ENCODE measurements around the gene NAT9. TPM values are rescaled to one million over a fixed set of nuclear protein-coding genes. Genes with fewer than 3 reads are reported as not detected.
A peak's percentile ranks its signal among the peaks of the same experiment; 100 is the strongest.

NAT9 gene
- total RNA-seq, 1 donor from 2014 or later: 29.2 TPM

DNA sequence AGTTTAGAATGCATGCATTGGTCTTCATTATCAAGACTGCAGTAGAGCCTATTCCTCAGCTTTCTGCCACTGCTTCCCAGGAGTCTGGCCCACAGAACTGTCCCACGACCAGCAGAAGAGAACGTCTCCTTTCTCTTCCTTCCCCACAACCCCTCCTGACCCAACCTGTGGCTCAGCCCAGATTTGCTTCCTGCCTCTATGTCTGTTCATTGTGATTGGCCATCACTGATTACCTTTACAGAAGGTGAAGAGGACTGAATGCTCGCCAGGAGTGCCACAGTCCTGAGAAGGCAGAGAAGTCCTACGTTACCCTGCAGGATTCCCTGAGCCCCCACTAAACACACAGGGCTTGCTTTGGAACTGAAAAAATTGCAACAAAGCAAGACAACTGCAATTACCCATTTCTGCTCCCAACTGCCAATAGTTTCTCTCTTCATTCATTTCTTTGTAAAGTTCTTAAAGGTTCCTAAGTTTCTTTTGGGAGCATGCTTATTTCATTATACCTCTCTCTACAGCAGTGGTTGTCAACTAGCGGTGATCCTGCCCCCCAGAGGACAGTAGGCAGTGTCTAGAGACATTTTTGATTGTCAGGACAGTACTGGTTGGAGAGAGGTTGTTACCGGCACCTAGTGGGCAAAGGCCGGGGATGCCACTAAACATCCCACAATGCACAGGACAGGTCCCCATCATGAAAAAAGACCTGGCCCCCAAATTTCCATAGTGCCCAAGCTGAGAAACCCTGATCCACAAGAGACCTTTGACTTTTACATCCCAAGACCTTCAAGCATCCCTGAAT, 4.5 kb upstream of the NAT9 start:
- DNase-seq (ENCODE audit: low read depth): peak; percentile 43

DNA sequence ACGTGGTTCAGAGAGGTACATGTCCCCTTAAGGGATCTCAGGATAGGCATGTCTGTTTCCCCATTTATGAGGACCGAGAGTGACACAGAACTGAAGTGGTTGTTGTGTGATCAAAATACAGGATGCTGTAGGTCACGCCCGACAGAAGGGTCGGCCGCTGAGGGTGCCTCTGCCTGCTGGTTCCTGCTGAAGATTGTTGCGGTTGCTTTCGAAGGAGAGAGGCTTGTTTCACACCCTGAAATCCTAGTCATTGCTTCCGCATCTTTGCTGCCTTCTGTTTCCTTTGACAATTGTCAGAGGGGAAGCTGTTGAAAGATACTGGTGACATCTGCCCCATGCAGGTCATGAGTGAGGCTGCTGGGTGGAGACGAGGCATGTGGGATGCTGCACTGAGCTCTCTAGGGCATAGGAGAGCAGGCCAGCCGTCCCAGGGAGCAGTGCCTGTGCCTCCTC, 3.8 kb upstream of the NAT9 start:
- no peak for DNase-seq (ENCODE audit: low read depth)

DNA sequence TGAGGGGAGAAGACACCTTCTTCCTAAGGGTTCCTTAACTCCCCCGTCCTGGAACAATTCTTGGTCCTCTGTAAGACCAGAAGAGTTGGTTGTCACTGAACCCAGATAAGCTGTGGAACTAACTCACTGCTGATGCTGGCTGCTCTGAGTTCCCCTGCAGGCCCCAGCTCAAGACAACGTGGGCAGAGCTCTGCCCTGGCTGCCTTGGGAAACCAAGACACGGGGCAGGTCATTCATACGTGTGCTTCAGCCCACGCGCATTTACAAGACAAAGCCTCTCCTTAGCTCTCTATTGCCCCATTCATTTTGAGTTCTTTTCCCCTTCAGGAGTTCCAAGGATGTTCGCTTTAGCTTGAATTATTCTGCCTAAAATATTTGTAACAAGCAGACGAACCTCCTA, 3.4 kb upstream of the NAT9 start:
- DNase-seq (ENCODE audit: low read depth): no peak

DNA sequence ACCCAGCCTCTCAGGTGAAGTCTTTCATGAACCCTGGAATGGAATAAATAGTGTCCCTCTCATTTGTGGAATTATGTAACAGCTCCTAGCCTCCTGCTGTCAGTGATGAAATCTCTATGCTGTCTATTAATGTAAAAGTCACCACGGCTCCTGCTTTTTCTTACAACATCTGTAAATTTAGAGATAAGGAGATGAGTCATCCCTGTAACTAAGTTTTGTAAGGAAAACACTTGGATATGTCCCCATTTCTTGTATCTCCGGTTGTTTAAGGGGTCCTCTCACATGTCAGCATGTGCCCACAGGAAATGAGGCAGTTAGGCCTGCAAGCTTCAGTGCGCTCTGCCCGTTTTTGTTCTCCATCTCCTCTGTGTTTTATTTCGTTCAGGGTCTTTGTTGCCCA, 2.8 kb upstream of the NAT9 start:
- no peak for DNase-seq (ENCODE audit: low read depth)

DNA sequence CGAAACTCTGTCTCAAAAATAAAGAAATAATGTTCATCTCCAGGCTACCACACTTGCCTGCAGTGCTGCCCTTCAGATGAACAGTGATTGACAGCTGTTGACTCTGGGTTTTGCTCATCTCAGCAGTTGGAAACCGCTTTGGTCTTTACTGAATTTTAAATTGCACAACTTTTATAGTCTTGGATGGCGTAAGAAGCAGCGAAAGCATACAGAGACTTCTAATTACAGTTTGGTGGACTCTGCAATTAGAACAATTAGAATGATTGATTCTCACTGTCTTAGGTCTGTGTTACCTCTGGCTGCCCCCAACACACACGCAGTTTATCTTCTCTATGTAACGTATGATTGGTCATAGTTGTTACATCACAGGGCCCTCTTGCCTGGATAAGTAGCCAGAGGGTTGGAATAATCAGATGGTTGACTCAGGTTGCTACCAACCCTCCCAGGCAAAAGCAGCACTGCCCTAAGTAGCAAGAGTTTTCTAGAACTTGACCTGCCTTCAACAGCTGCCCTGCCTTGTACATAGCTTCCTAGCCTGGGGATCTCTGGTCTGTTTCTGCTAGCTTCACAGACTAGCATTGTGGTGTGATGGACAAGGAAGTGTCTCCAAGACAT, 1.9 kb upstream of the NAT9 start:
- DNase-seq (ENCODE audit: low read depth): no peak

DNA sequence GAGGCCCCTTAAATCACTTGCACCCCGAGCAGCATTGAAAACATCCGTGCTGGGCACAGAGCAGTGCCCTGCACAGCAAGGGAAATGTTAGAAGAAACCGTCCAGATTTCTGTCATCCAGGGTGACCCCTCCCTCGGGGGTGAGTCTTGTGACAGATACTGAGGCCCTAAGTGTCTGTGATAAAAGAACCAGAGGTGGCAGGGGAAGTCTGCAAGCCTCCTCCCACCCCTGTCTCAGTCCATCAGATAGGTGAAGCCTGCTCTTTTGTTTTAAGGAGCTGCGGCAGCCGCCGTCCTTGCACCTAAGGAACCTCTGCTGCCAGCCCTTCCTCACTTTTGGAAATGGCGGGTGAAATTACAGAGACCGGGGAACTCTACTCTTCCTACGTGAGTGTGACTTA, 845 bp upstream of the NAT9 start:
- no peak for DNase-seq (ENCODE audit: low read depth)

DNA sequence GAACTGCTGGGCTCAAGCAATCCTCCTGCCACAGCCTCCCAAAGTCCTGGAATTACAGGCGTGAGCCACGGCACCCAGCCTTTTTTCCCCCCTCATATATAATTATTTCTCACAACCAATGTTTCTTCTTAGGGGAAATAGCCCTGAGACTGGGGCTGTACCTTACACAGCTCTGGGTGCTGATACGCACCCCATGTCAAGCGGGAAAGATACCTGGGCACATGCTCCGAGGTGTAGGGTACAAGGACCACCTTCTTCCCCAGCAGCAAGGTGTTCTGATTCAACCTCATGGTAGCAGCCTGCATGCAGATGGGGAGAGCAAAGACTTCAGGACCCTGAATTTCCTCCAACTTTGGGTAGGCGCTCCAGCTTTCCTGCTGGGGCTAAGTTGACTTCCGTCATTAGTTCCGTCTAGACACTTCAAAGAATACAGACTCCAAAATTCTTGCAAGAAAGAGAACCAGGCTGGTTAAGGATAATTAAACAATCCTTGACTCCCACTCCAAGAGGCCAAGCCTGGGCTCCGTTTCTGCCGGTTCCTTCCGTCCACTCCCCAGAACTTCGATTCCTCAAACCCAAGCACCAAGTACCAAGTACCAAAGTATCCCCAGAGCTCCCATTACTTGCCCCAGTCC, 619 bp downstream of the NAT9 start:
- no peak for DNase-seq (ENCODE audit: low read depth)

DNA sequence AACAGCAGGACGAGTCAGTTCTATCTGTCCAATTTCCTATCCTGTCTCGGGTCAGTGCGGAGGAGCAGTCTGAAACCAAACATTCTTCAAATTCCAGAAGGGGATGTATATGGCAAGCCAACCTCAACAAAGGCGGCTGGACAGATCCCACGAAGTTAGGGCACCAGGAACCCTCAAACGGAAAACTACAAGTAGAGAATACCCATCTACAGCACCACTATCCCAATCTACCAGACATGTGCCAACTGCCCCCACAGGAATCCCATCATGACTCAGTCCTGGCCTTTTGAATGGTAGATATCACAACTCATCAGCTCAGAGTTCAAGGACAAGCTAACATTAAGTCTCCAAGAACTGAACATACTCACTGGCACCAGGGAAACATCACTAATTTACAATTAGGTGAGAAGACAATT, 2.3 kb downstream of the NAT9 start:
- DNase-seq (ENCODE audit: low read depth): peak; percentile 30

DNA sequence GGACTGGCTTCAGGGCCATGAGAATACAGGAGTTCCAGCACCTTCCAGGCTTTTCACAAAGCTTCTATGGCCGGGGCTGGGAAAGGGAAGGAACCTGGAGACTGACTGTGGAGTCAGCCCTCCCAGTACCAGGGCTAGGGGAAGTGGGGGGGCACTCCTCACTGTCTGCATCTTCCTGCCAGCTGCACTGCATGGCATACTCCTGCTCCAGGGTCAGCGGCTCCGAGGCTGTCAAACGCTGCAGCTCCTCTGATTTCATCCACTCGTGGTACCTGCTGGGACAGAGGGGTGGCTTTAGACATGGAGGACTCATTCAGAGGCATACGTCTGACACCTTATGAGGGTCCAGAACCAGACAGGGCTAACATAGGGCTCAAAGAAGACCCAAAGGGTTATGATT, 2.7 kb downstream of the NAT9 start:
- no peak for DNase-seq (ENCODE audit: low read depth)

DNA sequence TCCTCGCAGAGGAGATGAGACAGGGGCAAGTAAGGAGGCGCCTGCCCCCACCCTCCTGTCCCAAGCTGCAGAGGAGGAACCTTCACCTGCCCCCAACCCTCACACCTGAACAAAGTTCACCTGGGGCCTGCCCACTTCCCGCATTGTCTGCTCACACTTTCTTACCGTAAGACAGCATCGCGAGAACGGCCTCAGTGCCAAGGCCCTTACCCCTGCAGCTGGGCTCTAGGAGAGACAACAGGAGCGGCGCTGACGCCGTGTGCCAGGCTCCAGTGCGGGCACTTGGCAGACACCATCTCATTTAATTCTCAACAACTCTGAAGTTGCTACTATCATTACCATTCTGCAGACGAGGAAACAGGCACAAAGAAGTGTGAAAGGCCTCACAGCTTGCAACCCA, 4.1 kb downstream of the NAT9 start:
- no peak for DNase-seq (ENCODE audit: low read depth)

DNA sequence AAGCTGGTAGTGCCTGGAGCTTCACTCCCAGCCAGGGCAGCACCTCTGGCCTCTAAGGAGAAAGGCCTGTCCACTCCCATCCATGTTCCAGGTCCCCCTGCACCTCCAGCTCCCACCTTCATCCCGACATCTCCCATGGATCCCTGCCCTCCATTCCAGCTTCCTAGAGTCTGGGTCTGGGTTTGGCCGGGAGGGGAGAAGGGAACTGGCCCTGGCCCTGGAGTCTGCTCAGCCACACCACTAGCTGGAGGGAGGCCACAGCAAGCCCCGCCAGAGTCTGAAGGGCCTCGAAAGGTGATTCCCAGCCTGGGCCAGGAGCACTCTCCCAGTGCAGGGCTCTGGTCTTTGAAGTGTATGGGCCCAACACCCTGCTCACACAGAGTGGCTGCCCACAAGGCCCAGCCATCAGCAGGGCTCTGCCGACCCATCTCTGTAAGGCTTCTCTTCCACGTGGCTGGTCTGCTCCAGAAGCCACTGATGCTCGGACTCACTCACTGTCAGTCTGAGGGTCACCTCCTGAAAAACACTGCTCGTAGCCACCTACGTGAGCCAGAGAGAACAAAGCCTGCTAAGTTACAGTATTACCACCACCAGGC, 4.7 kb downstream of the NAT9 start:
- DNase-seq (ENCODE audit: low read depth): no peak

DNA sequence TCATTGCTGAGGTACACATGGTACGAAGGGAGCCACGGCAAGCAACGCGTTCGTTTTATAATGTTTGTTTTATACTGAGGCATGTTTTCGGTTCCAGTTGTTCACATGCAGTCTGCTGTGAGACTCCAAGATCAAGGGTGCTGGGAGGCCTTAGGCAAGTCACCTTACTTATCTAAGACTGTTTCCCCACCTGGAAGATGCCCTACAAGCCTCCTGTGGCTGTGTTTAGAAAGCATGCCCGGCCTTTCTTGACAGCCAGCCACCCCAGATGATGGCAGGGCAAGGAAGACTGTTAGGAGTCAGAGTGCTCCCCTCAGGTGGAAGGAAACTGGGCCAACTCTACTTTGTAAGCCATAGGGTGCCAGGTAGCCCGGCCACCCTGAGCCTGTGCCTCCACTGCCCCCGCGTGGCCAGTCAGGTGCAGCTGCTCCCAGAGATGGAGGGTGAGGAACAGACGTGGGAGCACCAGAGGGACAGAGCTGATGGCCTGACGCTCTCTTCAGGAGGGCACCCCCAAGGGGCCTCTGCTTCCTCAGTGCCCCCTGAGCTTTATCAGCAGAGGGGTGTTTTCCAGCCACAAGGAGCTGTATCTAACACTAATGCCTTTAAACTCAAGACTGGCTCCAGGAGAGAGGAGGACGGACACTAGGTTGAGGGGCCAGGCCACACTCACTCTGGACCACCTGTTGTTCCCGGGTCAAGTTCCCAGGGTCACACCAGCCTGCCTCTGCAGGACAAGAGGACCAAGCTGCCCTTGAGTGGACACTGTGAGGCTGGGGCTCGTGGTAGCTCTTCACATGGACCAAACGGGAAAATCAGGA, 5.4 kb downstream of the NAT9 start:
- DNase-seq (ENCODE audit: low read depth): peak; percentile 44

DNA sequence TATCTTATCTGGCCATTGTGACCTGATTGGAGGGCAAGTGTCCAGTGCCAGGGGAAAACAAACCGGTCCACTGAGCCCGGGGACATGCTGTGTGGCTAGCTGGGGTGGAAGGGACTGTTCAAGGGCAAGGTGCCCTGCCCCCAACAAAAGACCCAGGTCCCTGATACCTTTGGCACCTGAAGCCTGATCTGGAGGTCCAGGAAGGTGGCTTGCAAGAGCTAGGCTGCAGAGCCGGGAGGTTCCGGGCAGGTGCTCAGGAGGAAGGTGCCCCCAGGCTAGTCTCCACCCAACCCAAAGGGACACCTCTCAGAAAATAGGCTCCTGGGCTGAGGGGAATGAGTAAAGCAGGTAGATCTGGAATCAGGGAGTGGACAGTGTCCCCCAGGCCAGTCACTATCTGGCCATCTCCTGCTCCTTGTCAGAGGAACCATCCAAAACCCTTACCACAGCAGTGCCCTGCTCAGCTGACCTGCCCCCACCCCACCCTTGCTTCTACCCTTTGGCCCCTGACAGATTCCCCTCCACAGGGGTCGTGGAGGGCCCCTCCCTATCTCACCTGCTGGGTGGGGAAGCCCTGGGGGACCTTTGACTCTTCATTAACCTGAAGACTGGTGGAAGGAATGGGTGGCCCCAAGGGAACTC, 6.2 kb downstream of the NAT9 start:
- no peak for DNase-seq (ENCODE audit: low read depth)

DNA sequence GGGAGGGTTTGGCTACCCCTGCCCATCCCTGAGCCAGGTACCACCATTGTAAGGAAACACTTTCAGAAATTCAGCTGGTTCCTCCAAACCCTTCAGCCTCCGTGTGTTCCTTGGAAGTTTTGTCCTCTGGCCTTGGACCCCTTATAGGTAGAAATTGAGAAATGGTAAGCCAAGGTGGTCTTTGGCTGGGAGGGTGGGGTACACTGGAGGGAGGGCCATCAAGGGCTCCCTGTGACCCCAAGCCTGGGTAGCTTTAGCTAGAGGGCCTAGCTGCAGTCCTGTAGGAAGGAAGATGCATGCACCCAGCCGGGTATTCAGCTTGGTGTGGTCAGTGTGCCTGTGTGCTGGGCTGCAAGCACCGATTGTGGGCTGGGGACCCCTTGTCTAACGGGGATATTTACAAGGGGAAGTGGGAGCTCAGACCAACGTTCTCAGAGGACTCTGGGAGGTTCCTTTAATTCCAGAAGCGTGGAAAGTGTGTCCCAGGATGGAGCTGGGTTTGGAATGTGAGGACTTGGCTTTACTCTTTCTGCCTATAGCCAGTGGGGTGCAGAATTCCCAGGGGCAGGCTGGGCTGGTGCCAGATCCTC, 6.8 kb downstream of the NAT9 start:
- no peak for DNase-seq (ENCODE audit: low read depth)

DNA sequence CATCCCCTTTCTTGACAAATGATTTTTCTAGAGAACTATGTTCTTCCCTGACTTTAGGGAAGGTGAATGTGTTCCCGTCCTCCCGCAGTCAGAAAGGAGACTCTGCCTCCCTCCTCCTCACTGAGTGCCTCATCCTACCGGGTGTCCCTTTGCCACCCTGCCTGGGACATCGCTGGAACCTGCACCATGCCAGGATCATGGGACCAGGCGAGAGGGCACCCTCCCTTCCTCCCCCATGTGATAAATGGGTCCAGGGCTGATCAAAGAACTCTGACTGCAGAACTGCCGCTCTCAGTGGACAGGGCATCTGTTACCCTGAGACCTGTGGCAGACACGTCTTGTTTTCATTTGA, 7.4 kb downstream of the NAT9 start:
- DNase-seq (ENCODE audit: low read depth): no peak

DNA sequence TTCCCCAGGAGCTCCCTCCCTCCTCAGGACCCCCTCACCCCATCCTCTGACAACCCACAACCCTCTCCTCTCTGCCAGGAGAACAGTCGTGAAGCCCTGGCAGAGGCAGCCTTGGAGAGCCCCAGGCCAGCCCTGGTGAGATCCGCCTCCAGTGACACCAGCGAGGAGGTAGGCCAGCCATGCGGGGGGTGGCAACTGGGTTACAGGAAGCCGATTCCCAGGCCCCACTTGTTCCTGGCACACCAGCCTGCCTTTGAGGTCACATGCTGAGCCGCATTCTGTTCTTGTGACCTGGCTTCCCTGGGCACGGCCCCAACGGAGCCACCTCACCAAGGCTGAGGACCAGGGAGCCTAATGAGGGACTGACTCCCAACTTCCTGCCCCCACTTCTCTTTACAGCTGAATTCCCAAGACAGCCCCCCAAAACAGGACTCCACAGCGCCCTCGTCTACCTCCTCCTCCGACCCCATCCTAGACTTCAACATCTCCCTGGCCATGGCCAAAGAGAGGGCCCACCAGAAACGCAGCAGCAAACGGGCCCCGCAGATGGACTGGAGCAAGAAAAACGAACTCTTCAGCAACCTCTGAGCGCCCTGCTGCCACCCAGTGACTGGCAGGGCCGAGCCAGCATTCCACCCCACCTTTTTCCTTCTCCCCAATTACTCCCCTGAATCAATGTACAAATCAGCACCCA, 7.9 kb downstream of the NAT9 start:
- peak; percentile 64 for DNase-seq (ENCODE audit: low read depth)

DNA sequence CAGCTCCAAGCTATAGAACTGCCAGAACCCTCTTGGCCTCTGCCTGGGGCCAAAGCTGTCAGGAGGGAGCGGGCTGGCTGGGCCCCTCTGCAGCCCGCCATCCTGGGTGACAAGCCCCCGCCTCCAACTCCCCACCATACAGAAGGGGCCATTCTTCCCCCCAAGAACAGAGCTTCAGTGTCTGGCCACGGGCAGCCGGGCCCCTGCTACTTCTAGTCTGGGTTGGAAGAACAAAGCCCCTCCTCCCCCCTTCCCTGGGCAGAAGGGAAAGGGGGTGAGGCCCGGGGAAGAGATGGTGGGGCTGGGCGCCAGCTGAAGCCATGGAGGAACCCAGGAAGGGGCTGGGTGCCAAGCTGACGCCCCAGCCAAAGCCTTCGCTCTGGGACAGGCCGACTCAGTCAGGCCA, 9.0 kb downstream of the NAT9 start:
- no peak for DNase-seq (ENCODE audit: low read depth)

DNA sequence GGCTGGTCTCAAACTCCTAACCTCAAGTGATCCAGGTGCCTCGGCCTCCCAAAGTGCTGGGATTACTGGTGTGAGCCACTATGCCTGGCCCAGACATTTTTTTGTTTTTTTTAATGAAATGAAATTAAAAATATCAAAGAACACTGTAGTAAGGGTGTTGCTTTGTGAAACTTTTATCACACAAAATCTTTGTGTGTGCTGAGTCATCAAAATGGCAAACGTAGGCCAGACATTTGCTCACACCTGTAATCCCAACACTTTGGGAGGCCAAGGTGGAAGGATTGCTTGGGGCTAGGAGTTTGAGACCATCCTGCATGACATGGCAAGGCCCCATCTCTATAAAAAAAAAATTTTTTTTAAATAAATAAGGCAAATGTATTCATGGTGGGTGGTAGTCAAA, 9.7 kb downstream of the NAT9 start:
- no peak for DNase-seq (ENCODE audit: low read depth)

DNA sequence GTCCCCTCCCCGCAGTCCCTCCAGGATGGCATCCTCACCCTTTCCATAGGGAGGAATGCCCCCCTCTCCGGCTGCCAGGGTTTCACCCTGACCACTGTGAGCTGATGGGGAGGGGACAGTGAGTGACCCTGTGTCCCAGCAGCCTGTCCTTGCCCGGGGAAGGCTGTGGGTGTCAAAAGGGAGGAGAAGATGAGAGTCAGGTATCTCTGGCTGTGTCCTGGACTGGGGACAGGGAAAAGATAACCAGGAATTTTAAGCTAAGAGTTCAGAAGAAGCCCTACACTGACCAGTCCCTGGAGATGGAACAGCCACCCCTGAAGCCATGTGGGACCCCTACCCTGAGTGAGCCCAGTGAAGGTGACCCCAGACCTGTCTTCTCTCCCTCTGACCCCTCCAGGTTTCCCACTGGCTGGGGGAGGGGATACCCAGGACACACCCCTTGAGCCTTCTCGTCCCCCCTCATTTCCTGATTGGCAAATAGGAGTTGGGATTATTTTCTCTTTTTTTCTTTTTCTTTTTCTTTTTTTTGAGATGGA, 11.3 kb downstream of the NAT9 start:
- DNase-seq (ENCODE audit: low read depth): no peak
